ENCODE data around the gene OR1I1. TPM values are rescaled to one million over a fixed set of nuclear protein-coding genes. Genes with fewer than 3 reads are reported as not detected.

OR1I1 gene
- total and polyA plus RNA-seq, 2 donors: not detected

- H3K4me1 ChIP-seq (ENCODE audit: insufficient read depth): no peaks in the 10 kb centered on the region
- DNase-seq (ENCODE audit: extremely low spot score): no peak
- peaks cover 2% of the 10 kb centered on the region for H3K36me3 ChIP-seq (ENCODE audit: insufficient read depth)
- no peak overlapping the region for H3K27ac ChIP-seq (ENCODE audit: low read depth)
- 81% methylated on average over 23 of the region's 23 CpGs for WGBS
- H3K4me3 ChIP-seq (ENCODE audit: low read depth, low read length): no peak overlapping the region
Measured at GRCh38 chr19:15115762-15116615, 34.0 kb downstream of the OR1I1 start.

GRCh38 chr19:15116856-15117255 lies 34.8 kb downstream of the OR1I1 start:
- no peak for DNase-seq (ENCODE audit: extremely low spot score)
- Histone ChIP-seq H3K4me1 (ENCODE audit: insufficient read depth) (no peaks in the 10 kb centered on the region), H3K4me3 (ENCODE audit: low read depth, low read length) (no peak overlapping the region), H3K27ac (ENCODE audit: low read depth) (no peak overlapping the region), H3K36me3 (ENCODE audit: insufficient read depth) (peaks cover 2% of the 10 kb centered on the region)
- 86% methylated on average over 12 of the region's 12 CpGs for WGBS

- Histone ChIP-seq H3K4me1 (ENCODE audit: insufficient read depth) (no peaks in the 10 kb centered on the region), H3K27ac (ENCODE audit: low read depth) (no peak overlapping the region), H3K4me3 (ENCODE audit: low read depth, low read length) (no peak overlapping the region), H3K36me3 (ENCODE audit: insufficient read depth) (peaks cover 2% of the 10 kb centered on the region)
- no peak for DNase-seq (ENCODE audit: extremely low spot score)
- 97% methylated on average over 2 of the region's 2 CpGs for WGBS
Measured at GRCh38 chr19:15118248-15118647, 36.2 kb downstream of the OR1I1 start.

- H3K36me3 ChIP-seq (ENCODE audit: insufficient read depth): peaks cover 2% of the 10 kb centered on the region
- no peaks in the 10 kb centered on the region for H3K4me1 ChIP-seq (ENCODE audit: insufficient read depth)
- H3K27ac ChIP-seq (ENCODE audit: low read depth): no peak overlapping the region
- no peak overlapping the region for H3K4me3 ChIP-seq (ENCODE audit: low read depth, low read length)
- no peak for DNase-seq (ENCODE audit: extremely low spot score)
- WGBS: 97% methylated on average over 20 of the region's 20 CpGs
Measured at GRCh38 chr19:15118789-15119494, 36.9 kb downstream of the OR1I1 start.

- Histone ChIP-seq H3K27ac (ENCODE audit: low read depth) (no peak overlapping the region), H3K36me3 (ENCODE audit: insufficient read depth) (peaks cover 2% of the 10 kb centered on the region), H3K4me3 (ENCODE audit: low read depth, low read length) (no peak overlapping the region), H3K4me1 (ENCODE audit: insufficient read depth) (no peaks in the 10 kb centered on the region)
- DNase-seq (ENCODE audit: extremely low spot score): no peak
- WGBS: 91% methylated on average over 14 of the region's 14 CpGs
Measured at GRCh38 chr19:15120135-15121026, 38.4 kb downstream of the OR1I1 start.

GRCh38 chr19:15122331-15123030 lies 40.5 kb downstream of the OR1I1 start:
- H3K4me3 ChIP-seq (ENCODE audit: low read depth, low read length): no peak overlapping the region
- WGBS: 95% methylated on average over 21 of the region's 21 CpGs
- H3K27ac ChIP-seq (ENCODE audit: low read depth): no peak overlapping the region
- no peaks in the 10 kb centered on the region for H3K4me1 ChIP-seq (ENCODE audit: insufficient read depth)
- no peak for DNase-seq (ENCODE audit: extremely low spot score)
- H3K36me3 ChIP-seq (ENCODE audit: insufficient read depth): peaks cover 2% of the 10 kb centered on the region

- Histone ChIP-seq H3K27ac (ENCODE audit: low read depth) (no peak overlapping the region), H3K4me3 (ENCODE audit: low read depth, low read length) (no peak overlapping the region), H3K36me3 (ENCODE audit: insufficient read depth) (no peaks in the 10 kb centered on the region), H3K4me1 (ENCODE audit: insufficient read depth) (no peaks in the 10 kb centered on the region)
- no peak for DNase-seq (ENCODE audit: extremely low spot score)
- 95% methylated on average over 22 of the region's 22 CpGs for WGBS
Measured at GRCh38 chr19:15123031-15123890, 41.2 kb downstream of the OR1I1 start.

GRCh38 chr19:15123900-15124299 lies 41.9 kb downstream of the OR1I1 start:
- H3K36me3 ChIP-seq (ENCODE audit: insufficient read depth): no peaks in the 10 kb centered on the region
- H3K4me1 ChIP-seq (ENCODE audit: insufficient read depth): no peaks in the 10 kb centered on the region
- WGBS: 29% methylated on average over 5 of the region's 5 CpGs
- no peak overlapping the region for H3K27ac ChIP-seq (ENCODE audit: low read depth)
- no peak for DNase-seq (ENCODE audit: extremely low spot score)
- H3K4me3 ChIP-seq (ENCODE audit: low read depth, low read length): no peak overlapping the region

GRCh38 chr19:15124572-15125231 lies 42.7 kb downstream of the OR1I1 start:
- 4% methylated on average over 33 of the region's 33 CpGs for WGBS
- Histone ChIP-seq H3K36me3 (ENCODE audit: insufficient read depth) (no peaks in the 10 kb centered on the region), H3K4me3 (ENCODE audit: low read depth, low read length) (peak overlapping the region; percentile 63), H3K4me1 (ENCODE audit: insufficient read depth) (no peaks in the 10 kb centered on the region), H3K27ac (ENCODE audit: low read depth) (peak overlapping the region; percentile 90)
- DNase-seq (ENCODE audit: extremely low spot score): no peak

GRCh38 chr19:15125232-15126067 lies 43.4 kb downstream of the OR1I1 start:
- no peaks in the 10 kb centered on the region for H3K4me1 ChIP-seq (ENCODE audit: insufficient read depth)
- no peaks in the 10 kb centered on the region for H3K36me3 ChIP-seq (ENCODE audit: insufficient read depth)
- H3K27ac ChIP-seq (ENCODE audit: low read depth): peak overlapping the region; percentile 90
- peak; percentile 96 for DNase-seq (ENCODE audit: extremely low spot score)
- under 1% methylated on average over 61 of the region's 61 CpGs for WGBS
- peak overlapping the region; percentile 63 for H3K4me3 ChIP-seq (ENCODE audit: low read depth, low read length)

GRCh38 chr19:15126131-15126910 lies 44.3 kb downstream of the OR1I1 start:
- Histone ChIP-seq H3K27ac (ENCODE audit: low read depth) (no peak overlapping the region), H3K4me3 (ENCODE audit: low read depth, low read length) (no peak overlapping the region), H3K4me1 (ENCODE audit: insufficient read depth) (no peaks in the 10 kb centered on the region), H3K36me3 (ENCODE audit: insufficient read depth) (no peaks in the 10 kb centered on the region)
- no peak for DNase-seq (ENCODE audit: extremely low spot score)
- WGBS: 41% methylated on average over 2 of the region's 2 CpGs

Data from urinary bladder (tissue), 4 donors.